Tibial nerve (tissue), 4 donors: ENCODE measurements around the gene ENOX1. TPM values are rescaled to one million over a fixed set of nuclear protein-coding genes. Genes with fewer than 3 reads are reported as not detected.

Source experiments
- DNase-seq, 2 donors: peaks; one replicate each; pipeline ENCODE4 v3.0.0-alpha.2; 2019; ENCODE audit warnings: low spot score in 2 of 2
- H3K27ac ChIP-seq, 4 donors: fragments of 200-600 bp; sonication (generic) in 3 of 4; one replicate each; pipeline ENCODE4 v1.5.1; 2017 to 2019; ENCODE audit warnings: mild to moderate bottlenecking in 1 of 4
- H3K27me3 ChIP-seq, 2 donors: fragments of 200-600 bp; sonication (generic) in 1 of 2; one replicate each; pipeline versions ENCODE4 v1.5.1 to v1.6.0; 2017 to 2019
- H3K36me3 ChIP-seq, 3 donors: fragments of 200-600 bp; sonication (generic); one replicate each; pipeline ENCODE4 v1.5.1; 2018 to 2019
- H3K4me1 ChIP-seq, 4 donors: fragments of 200-600 bp; sonication (generic) in 3 of 4; one replicate each; pipeline ENCODE4 v1.5.1; 2017 to 2019
- H3K4me3 ChIP-seq, 4 donors: fragments of 200-600 bp; sonication (generic) in 3 of 4; one replicate each; pipeline ENCODE4 v1.5.1; 2017 to 2019; ENCODE audit warnings: mild to moderate bottlenecking in 1 of 4, moderate library complexity in 1 of 4
- H3K9me3 ChIP-seq, 4 donors: fragments of 200-600 bp; sonication (generic) in 3 of 4; one replicate each; pipeline ENCODE4 v1.5.1; 2017 to 2019
- EP300 ChIP-seq, 2 donors: sonication (generic); formaldehyde crosslinking; IDR thresholded peaks; one replicate each; pipeline ENCODE4 v1.6.1; 2017; ENCODE audit warnings: antibody characterized with exemption in 2 of 2, mild to moderate bottlenecking in 1 of 2
- POLR2A ChIP-seq, 2 donors: fragments of 450-650 bp; IDR thresholded peaks; one replicate each; pipeline ENCODE4 v1.6.1; 2017; ENCODE audit warnings: antibody characterized with exemption in 2 of 2, mild to moderate bottlenecking in 2 of 2, moderate library complexity in 2 of 2
- WGBS, 2 donors: methylation state at CpG; one replicate each; pipeline ENCODE4 v1.1.5; 2018; 5-methylcytosine and 5-hydroxymethylcytosine counted together
- total RNA-seq, 4 donors: library from RNA; depleted of rRNA; stranded (reverse); fragments of >200 nt; gene quantifications; one replicate each; pipeline ENCODE4 v1.1.0, GENCODE V29; 2016
- TF ChIP-seq, protein P1 (sequence below), 5 experiments: fragments of 200-600 bp in 3 of 5; fragments of 450-650 bp in 2 of 5; sonication (generic) in 3 of 5; IDR thresholded peaks; one replicate each; pipeline ENCODE4 v1.5.1; 2016 to 2019; ENCODE audit warnings: antibody characterized with exemption in 5 of 5, mild to moderate bottlenecking in 3 of 5, moderate library complexity in 2 of 5

Gene ENOX1
- total RNA-seq, 4 donors from 2014 or later, result 2.6 to 8.2 (median 4.6) TPM

DNA sequence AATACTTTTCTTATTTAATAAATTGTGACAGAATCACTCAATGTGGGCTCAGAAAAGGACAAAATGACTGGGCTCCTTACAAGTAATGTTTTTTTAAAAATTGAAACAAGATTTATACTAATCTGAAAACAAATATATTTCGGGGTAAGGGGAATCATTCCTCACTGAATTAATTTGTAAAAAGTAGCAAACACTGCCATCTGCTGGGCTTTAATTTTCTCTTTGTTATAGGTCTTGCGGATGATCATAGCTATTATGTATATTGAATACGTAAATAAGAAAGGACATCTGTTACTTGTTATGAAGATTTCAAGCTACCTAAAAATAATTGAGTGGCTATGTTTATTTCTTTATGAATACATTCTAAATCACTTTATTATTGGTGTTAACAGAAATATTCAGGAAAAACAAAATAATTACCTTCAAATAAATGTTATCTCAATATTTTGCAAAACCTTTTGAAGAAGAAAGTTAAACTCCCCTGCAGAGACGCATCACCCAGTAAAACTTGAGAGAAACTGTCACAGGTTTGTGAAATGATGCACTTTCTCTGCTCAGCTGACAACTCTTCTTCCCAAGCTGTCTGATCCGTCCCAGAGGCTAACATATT is 17.8 kb upstream of the ENOX1 start:
- peak overlapping the region in 1 of 4 donors; percentile 24 for H3K27ac ChIP-seq
- no peak for TF ChIP-seq EP300 (IDR thresholded peaks at IDR 0.05)
- no peak for TF ChIP-seq POLR2A (IDR thresholded peaks at IDR 0.05)
- TF ChIP-seq, protein P1, sequence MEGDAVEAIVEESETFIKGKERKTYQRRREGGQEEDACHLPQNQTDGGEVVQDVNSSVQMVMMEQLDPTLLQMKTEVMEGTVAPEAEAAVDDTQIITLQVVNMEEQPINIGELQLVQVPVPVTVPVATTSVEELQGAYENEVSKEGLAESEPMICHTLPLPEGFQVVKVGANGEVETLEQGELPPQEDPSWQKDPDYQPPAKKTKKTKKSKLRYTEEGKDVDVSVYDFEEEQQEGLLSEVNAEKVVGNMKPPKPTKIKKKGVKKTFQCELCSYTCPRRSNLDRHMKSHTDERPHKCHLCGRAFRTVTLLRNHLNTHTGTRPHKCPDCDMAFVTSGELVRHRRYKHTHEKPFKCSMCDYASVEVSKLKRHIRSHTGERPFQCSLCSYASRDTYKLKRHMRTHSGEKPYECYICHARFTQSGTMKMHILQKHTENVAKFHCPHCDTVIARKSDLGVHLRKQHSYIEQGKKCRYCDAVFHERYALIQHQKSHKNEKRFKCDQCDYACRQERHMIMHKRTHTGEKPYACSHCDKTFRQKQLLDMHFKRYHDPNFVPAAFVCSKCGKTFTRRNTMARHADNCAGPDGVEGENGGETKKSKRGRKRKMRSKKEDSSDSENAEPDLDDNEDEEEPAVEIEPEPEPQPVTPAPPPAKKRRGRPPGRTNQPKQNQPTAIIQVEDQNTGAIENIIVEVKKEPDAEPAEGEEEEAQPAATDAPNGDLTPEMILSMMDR (IDR thresholded peaks at IDR 0.05), result peak; percentile 38 to 69 (median 47)
- WGBS, 2 donors, result 22 to 23% methylated on average over 5 of the region's 5 CpGs
- peak in 1 of 2 donors; percentile 81 for DNase-seq
- H3K27me3 ChIP-seq, result no peaks in the 10 kb centered on the region
- no peaks in the 10 kb centered on the region for H3K9me3 ChIP-seq
- H3K36me3 ChIP-seq, result no peaks in the 10 kb centered on the region
- peaks cover 0 to 14% (median 0%) of the 10 kb centered on the region in 4 donors for H3K4me1 ChIP-seq
- H3K4me3 ChIP-seq, result no peak overlapping the region

DNA sequence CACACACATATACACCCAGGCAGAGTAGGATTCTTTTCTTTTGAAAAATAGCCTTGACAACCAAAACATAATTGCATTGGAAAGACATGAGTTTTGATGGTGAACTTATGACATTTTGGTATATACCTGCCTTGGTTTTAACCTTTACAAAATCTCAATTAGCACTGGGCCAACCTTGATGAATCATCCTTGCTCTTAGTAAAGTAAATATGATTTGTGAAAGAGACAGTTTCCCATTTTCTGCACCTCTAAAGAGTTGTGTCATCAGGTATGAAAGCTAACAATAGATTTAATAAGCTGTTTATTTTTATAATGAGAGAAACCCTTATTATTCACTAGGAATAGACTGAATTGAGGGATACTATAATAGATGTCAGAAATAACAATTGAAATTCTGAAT is 15.7 kb upstream of the ENOX1 start:
- Histone ChIP-seq H3K36me3 (no peaks in the 10 kb centered on the region), H3K27ac (no peak overlapping the region), H3K4me3 (no peak overlapping the region), H3K9me3 (no peaks in the 10 kb centered on the region), H3K27me3 (no peaks in the 10 kb centered on the region), H3K4me1 (peaks cover 0 to 9% (median 0%) of the 10 kb centered on the region in 4 donors)
- no peak for DNase-seq
- TF ChIP-seq, protein P1 (IDR thresholded peaks at IDR 0.05), result no peak
- TF ChIP-seq POLR2A (IDR thresholded peaks at IDR 0.05), result no peak
- no peak for TF ChIP-seq EP300 (IDR thresholded peaks at IDR 0.05)

DNA sequence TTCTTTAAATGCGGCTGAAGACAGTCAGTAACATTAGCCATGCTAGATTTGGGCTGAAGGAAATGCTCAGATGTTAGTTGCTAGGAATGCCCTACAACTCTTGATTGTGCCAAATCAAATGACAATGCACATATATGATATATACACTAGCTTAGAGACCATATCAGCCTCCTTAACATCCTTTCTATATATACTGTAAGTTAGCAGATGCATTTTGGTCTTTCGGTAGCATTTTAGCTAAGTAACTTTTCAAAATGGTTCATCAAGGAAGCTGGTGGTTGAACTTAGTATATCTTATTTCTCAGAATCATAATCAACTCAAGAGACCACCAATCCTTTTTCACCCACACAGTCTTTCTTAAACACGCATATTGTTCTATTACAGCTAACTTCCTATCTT is 14.1 kb upstream of the ENOX1 start:
- TF ChIP-seq EP300 (IDR thresholded peaks at IDR 0.05) (no peak), POLR2A (IDR thresholded peaks at IDR 0.05) (no peak)
- TF ChIP-seq, protein P1 (IDR thresholded peaks at IDR 0.05), result no peak
- no peak overlapping the region for H3K4me3 ChIP-seq
- DNase-seq, result no peak
- peaks cover 0 to 9% (median 0%) of the 10 kb centered on the region in 4 donors for H3K4me1 ChIP-seq
- no peaks in the 10 kb centered on the region for H3K36me3 ChIP-seq
- WGBS, 2 donors, result 66 to 81% methylated on average over 3 of the region's 3 CpGs
- no peaks in the 10 kb centered on the region for H3K27me3 ChIP-seq
- no peak overlapping the region for H3K27ac ChIP-seq
- no peaks in the 10 kb centered on the region for H3K9me3 ChIP-seq

DNA sequence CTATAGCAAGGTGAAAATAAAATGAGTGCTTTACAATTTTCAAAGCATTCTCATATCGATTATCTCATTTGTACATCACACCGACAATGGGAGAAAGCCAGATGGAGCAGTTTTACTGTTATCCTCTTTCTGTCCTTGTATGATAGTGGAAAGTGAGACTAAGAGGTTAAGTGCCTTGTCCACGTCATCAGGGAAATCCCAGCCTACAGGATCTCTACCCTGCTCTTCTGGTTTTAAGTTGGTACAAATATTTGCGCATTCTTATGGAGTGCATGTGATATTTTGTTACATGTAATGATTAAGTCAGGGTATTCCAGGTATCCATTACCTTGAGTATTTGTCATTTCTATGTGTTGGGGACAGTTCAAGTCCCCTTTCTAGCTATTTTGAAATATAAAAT is 12.4 kb upstream of the ENOX1 start:
- no peak for DNase-seq
- no peaks in the 10 kb centered on the region for H3K4me1 ChIP-seq
- no peaks in the 10 kb centered on the region for H3K27me3 ChIP-seq
- WGBS, 2 donors, result 92% methylated on average over 4 of the region's 4 CpGs
- H3K9me3 ChIP-seq, result no peaks in the 10 kb centered on the region
- no peak overlapping the region for H3K4me3 ChIP-seq
- H3K27ac ChIP-seq, result no peak overlapping the region
- TF ChIP-seq, protein P1 (IDR thresholded peaks at IDR 0.05), result no peak
- no peak for TF ChIP-seq EP300 (IDR thresholded peaks at IDR 0.05)
- TF ChIP-seq POLR2A (IDR thresholded peaks at IDR 0.05), result no peak
- H3K36me3 ChIP-seq, result no peaks in the 10 kb centered on the region

DNA sequence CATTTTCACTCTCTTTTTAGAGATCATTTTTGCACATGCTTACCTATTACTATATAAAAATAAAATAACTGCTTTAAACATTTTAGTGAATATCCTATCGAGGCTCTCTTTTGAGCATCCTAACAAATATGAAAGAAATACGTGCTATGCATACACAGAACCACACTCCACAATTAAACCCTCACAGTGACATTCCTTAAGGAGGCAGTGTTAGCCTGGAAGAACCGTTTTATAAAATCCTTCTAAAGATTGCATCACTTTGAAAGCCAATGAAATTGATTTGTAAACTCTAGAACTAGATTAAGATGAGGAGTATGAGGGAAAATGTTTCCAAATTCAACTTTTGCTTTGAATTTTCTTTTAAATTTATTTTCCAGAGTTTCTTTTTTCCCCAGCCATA is 11.1 kb upstream of the ENOX1 start:
- Histone ChIP-seq H3K27ac (no peak overlapping the region), H3K9me3 (no peaks in the 10 kb centered on the region), H3K4me1 (no peaks in the 10 kb centered on the region), H3K27me3 (no peaks in the 10 kb centered on the region), H3K36me3 (no peaks in the 10 kb centered on the region), H3K4me3 (no peak overlapping the region)
- no peak for TF ChIP-seq EP300 (IDR thresholded peaks at IDR 0.05)
- TF ChIP-seq POLR2A (IDR thresholded peaks at IDR 0.05), result no peak
- TF ChIP-seq, protein P1 (IDR thresholded peaks at IDR 0.05), result no peak
- DNase-seq, result no peak
- 28 to 46% methylated on average over 3 of the region's 3 CpGs for WGBS, 2 donors
